ENCODE measurements around the gene KRT39. TPM values are rescaled to one million over a fixed set of nuclear protein-coding genes. Genes with fewer than 3 reads are reported as not detected.

Gene KRT39
- total RNA-seq, 1 donor from 2014 or later = 0.59 TPM

DNA sequence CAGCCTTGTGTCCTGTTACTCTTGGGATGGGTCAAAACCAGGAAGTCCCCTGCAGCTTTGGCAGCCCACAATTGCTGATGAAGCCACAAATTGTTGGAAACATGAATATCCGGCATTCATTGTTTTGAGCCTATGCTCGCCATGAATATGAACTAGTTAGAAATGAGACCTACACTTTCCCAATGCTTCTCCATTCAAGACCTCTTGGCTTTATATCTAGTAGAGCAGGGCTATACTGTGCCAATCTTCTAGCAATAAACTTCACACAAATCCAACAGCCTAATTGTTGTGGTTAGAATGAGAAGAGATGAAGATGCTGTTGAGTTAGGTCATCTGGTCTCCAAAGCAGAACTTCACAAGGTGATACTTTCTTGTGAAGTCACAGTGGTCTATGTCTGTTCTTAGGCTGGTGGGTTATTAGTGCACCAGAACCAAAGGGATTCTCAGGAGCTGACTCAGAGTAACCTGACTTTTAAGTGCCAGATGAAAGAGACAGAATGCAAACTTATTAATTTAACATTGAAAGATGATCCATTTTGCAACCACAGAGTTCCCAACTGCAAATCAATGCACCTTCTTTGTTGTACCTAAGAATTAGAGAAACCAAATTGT, 15.6 kb downstream of the KRT39 start:
- Histone ChIP-seq H3K9me3 (no peaks in the 10 kb centered on the region), H3K4me1 (peaks cover 10% of the 10 kb centered on the region), H3K27ac (no peak overlapping the region), H3K4me3 (no peak overlapping the region), H3K36me3 (no peaks in the 10 kb centered on the region), H3K27me3 (ENCODE audit: low read depth) (peaks cover 18% of the 10 kb centered on the region)
- DNase-seq = no peak
- ATAC-seq = no peak
- TF ChIP-seq, protein P1, sequence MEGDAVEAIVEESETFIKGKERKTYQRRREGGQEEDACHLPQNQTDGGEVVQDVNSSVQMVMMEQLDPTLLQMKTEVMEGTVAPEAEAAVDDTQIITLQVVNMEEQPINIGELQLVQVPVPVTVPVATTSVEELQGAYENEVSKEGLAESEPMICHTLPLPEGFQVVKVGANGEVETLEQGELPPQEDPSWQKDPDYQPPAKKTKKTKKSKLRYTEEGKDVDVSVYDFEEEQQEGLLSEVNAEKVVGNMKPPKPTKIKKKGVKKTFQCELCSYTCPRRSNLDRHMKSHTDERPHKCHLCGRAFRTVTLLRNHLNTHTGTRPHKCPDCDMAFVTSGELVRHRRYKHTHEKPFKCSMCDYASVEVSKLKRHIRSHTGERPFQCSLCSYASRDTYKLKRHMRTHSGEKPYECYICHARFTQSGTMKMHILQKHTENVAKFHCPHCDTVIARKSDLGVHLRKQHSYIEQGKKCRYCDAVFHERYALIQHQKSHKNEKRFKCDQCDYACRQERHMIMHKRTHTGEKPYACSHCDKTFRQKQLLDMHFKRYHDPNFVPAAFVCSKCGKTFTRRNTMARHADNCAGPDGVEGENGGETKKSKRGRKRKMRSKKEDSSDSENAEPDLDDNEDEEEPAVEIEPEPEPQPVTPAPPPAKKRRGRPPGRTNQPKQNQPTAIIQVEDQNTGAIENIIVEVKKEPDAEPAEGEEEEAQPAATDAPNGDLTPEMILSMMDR (IDR thresholded peaks at IDR 0.05) = no peak
- intact Hi-C loops (cut with DNase I) = no loop called here

DNA sequence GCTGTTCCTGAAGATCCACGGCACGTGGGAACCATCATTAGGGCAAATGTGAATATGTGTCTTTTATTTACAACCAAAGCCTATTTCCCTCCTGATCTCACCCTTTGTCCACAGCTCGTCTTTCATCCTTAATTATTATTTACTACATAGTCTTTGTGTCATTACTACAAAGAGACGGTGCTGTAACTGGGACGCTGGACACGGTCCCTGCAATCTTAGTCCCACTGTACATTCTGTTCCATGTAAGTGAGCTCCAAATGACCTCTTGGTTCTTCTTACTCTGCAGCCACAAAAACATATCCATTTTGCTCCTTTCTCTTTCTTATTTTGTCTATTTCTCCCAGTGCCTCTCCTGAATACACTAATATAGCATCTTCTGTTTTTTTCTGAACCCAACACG, 16.6 kb downstream of the KRT39 start:
- H3K4me3 ChIP-seq = no peak overlapping the region
- H3K4me1 ChIP-seq = peaks cover 10% of the 10 kb centered on the region
- no peaks in the 10 kb centered on the region for H3K9me3 ChIP-seq
- intact Hi-C loops (cut with DNase I) = no loop called here
- no peaks in the 10 kb centered on the region for H3K36me3 ChIP-seq
- no peak overlapping the region for H3K27ac ChIP-seq
- peaks cover 18% of the 10 kb centered on the region for H3K27me3 ChIP-seq (ENCODE audit: low read depth)
- ATAC-seq (no peak), DNase-seq (no peak)
- TF ChIP-seq, protein P1 (IDR thresholded peaks at IDR 0.05) = no peak

- ATAC-seq (no peak), DNase-seq (no peak)
- H3K27me3 ChIP-seq (ENCODE audit: low read depth) = peaks cover 18% of the 10 kb centered on the region
- intact Hi-C loops (cut with DNase I) = no loop called here
- H3K27ac ChIP-seq = no peak overlapping the region
- H3K4me1 ChIP-seq = peaks cover 10% of the 10 kb centered on the region
- TF ChIP-seq, protein P1 (IDR thresholded peaks at IDR 0.05) = no peak
- H3K36me3 ChIP-seq = no peaks in the 10 kb centered on the region
- no peak overlapping the region for H3K4me3 ChIP-seq
- no peaks in the 10 kb centered on the region for H3K9me3 ChIP-seq
Measured at GRCh38 chr17:40949418-40949817, 17.3 kb downstream of the KRT39 start.

GRCh38 chr17:40947929-40948328, 18.8 kb downstream of the KRT39 start:
- Histone ChIP-seq H3K27ac (no peak overlapping the region), H3K4me3 (no peak overlapping the region), H3K36me3 (no peaks in the 10 kb centered on the region), H3K9me3 (no peaks in the 10 kb centered on the region), H3K4me1 (peaks cover 6% of the 10 kb centered on the region), H3K27me3 (ENCODE audit: low read depth) (peaks cover 18% of the 10 kb centered on the region)
- TF ChIP-seq, protein P1 (IDR thresholded peaks at IDR 0.05) = no peak
- DNase-seq (no peak), ATAC-seq (no peak)
- intact Hi-C loops (cut with DNase I) = no loop called here

GRCh38 chr17:40945414-40945813, 21.3 kb downstream of the KRT39 start:
- Histone ChIP-seq H3K27me3 (ENCODE audit: low read depth) (peaks cover 17% of the 10 kb centered on the region), H3K4me3 (no peak overlapping the region), H3K27ac (no peak overlapping the region), H3K9me3 (no peaks in the 10 kb centered on the region), H3K4me1 (no peaks in the 10 kb centered on the region), H3K36me3 (no peaks in the 10 kb centered on the region)
- no peak for DNase-seq
- no peak for ATAC-seq
- TF ChIP-seq, protein P1 (IDR thresholded peaks at IDR 0.05) = no peak
- intact Hi-C loops (cut with DNase I) = no loop called here

Data from lower lobe of right lung (tissue), 2 donors.